Mesodermal cell (in vitro differentiated cells): Measurements from ENCODE around the gene TAAR6.
"Not testable (repeated sequence)": the region's sequence is repeated elsewhere in the genome, so short reads cannot be mapped to it uniquely, and the experiment has no call there.

Source experiments
- H3K27ac ChIP-seq: 2 replicates; pipeline ENCODE4 v1.7.0; 2013; ENCODE audit warnings: mild to moderate bottlenecking, low read depth, low read length, moderate library complexity; ENCODE audit not compliant: severe bottlenecking
- H3K36me3 ChIP-seq: 2 replicates; pipeline ENCODE4 v1.7.1; 2013; ENCODE audit warnings: mild to moderate bottlenecking, low read length, moderate library complexity; ENCODE audit not compliant: control insufficient read depth, insufficient read depth
- H3K4me1 ChIP-seq: one replicate; pipeline ENCODE4 v1.7.1; 2013; ENCODE audit warnings: mild to moderate bottlenecking, low read length; ENCODE audit not compliant: insufficient read depth, control insufficient read depth, poor library complexity, severe bottlenecking
- H3K4me3 ChIP-seq: 2 replicates; pipeline ENCODE4 v1.7.0; 2013; ENCODE audit warnings: low read length, control low read depth, mild to moderate bottlenecking; ENCODE audit not compliant: insufficient read depth, poor library complexity, severe bottlenecking; ENCODE audit errors: extremely low read depth
- H3K9me3 ChIP-seq: 2 replicates; pipeline ENCODE4 v1.7.1; 2013; ENCODE audit warnings: mild to moderate bottlenecking, low read length, moderate library complexity; ENCODE audit not compliant: control insufficient read depth
- WGBS, 2 experiments: methylation state at CpG; one replicate each; pipeline ENCODE4 v1.1.5; 2013; ENCODE audit warnings: missing lambda C conversion rate in 2 of 2; ENCODE audit not compliant: insufficient coverage in 2 of 2; 5-methylcytosine and 5-hydroxymethylcytosine counted together

Gene TAAR6

DNA sequence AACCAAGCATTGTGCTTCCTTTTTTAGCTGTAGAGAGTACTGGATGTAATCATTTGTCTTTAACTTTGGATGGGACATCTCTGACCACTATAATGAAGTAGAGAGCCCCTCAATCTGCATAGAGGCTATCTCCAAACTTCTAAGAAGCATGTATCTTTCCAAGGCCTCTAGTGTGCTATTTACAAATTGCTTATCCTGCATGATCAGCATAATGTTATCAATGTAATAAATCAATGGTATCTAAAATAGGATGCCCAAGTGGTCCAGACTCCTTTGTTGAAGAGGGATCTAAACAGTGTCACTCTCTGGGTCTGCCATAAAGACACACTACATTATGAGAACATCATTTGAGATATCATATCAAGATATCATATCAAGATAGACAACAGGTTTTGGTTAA is 25.3 kb upstream of the TAAR6 start:
- Histone ChIP-seq H3K27ac (no peak overlapping the region), H3K4me1 (peaks cover 10% of the 10 kb centered on the region), H3K36me3 (no peaks in the 10 kb centered on the region), H3K9me3 (no peaks in the 10 kb centered on the region), H3K4me3 (no peak overlapping the region)

GRCh38 chr6:132548746-132549463 is 21.2 kb upstream of the TAAR6 start:
- Histone ChIP-seq H3K27ac (no peak overlapping the region), H3K9me3 (no peaks in the 10 kb centered on the region), H3K4me3 (no peak overlapping the region), H3K4me1 (peaks cover 10% of the 10 kb centered on the region), H3K36me3 (no peaks in the 10 kb centered on the region)
- 84 to 93% methylated on average over 3 to 4 of the region's 4 CpGs for WGBS, 2 experiments

- Histone ChIP-seq H3K9me3 (no peaks in the 10 kb centered on the region), H3K27ac (no peak overlapping the region), H3K36me3 (no peaks in the 10 kb centered on the region), H3K4me3 (no peak overlapping the region), H3K4me1 (peaks cover 10% of the 10 kb centered on the region)
- WGBS, 2 experiments: 63 to 87% methylated on average over 4 of the region's 4 CpGs
Observed at GRCh38 chr6:132551214-132551613, 18.9 kb upstream of the TAAR6 start.

DNA sequence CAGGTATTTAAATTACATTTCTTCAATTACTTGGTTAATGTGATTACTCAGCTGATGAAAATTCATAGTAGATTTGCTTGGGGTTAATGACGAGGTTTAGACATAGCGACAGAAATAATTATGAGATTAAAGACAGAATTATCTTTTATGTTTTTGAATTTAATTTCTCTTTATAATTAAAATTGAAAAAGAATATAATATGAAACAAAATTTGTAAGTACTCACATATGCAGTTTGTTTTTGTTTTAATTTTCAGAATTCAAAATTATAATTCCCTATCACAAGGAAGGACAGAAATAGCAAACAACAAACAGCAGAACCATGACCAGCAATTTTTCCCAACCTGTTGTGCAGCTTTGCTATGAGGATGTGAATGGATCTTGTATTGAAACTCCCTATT is 17.8 kb upstream of the TAAR6 start, which contains the start of gene TAAR8:
Gene TAAR8 (plus strand): TSS at position 301 of the 400 bp plus-strand sequence. CDS start 21 bp downstream, at position 322.
- Histone ChIP-seq H3K9me3 (no peaks in the 10 kb centered on the region), H3K36me3 (no peaks in the 10 kb centered on the region), H3K4me3 (no peak within 1 kb of the TSS), H3K4me1 (peaks cover 10% of the 10 kb centered on the region), H3K27ac (no peak within 1 kb of the TSS)
- no CpG with 5 or more reads among the region's 2 CpGs for WGBS, 2 experiments

- H3K4me3 ChIP-seq, H3K4me1 ChIP-seq, H3K9me3 ChIP-seq, H3K36me3 ChIP-seq, H3K27ac ChIP-seq: not testable (repeated sequence)
- WGBS, 2 experiments: 83% methylated on average over 2 of the region's 3 CpGs; no CpG with 5 or more reads in 1 of the 2 experiments
Observed at GRCh38 chr6:132560087-132560486, 10.0 kb upstream of the TAAR6 start.

DNA sequence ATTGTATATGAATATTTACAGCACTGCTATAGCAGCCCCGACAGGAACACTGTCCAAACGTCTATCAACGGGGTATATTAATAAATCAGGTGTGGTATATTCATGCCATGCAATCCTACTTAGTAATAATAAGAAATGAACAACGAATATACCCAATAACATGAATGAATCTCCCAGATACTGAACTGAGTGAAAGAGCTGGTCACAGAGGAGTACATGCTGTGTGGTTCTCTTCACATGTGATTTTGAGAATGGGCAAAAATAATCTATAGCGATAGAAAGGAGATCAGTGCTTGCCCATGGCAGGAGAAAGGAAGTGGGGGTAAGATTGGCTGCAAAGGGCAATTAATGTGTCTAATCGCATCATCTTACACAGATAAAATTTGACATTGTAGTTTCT is 3.7 kb upstream of the TAAR6 start:
- H3K27ac ChIP-seq: no peak overlapping the region
- WGBS, 2 experiments: no CpG with 5 or more reads among the region's 6 CpGs
- no peak overlapping the region for H3K4me3 ChIP-seq
- H3K36me3 ChIP-seq: no peaks in the 10 kb centered on the region
- no peaks in the 10 kb centered on the region for H3K4me1 ChIP-seq
- H3K9me3 ChIP-seq: no peaks in the 10 kb centered on the region

DNA sequence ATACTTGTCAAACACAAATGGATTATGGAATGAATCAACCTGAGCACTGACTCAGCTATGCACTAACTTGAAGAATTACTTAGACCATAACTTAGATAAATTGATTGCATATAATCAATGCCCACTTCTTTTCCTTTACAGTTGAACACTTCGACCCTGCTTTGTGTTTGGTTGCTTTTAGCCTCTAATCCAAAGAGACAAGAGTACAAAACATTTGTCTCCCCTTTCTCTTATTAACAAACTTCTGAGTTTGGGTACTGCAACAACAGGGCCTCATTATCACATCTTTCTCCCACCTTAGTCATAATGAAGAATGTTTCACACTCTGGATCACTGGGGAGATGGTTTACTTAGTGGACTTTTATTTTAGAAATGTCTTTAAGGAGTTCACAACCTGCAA is 2.6 kb upstream of the TAAR6 start:
- WGBS, 2 experiments: 100% methylated on average over 1 of the region's 1 CpG; no CpG with 5 or more reads in 1 of the 2 experiments
- Histone ChIP-seq H3K4me1 (no peaks in the 10 kb centered on the region), H3K36me3 (no peaks in the 10 kb centered on the region), H3K27ac (no peak overlapping the region), H3K9me3 (no peaks in the 10 kb centered on the region), H3K4me3 (no peak overlapping the region)

DNA sequence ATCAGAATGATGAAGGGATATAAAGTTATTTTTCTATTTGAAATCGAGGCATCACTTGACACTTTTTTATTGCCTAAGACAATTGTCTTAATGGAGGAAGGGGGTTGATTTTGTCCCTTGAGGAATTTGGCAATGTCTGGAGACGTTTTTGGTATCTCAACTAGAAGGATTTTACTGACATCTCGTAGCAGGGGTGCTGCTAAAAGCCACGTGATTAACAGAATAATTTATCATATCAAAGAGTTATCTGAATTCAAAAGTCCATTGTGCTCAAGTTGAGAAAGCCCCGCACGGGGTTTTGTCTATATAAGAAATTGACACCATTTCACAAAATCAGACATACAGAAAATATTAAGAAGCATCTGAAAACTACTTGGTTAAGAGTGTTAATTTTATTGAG is 1.5 kb upstream of the TAAR6 start:
- WGBS, 2 experiments: 88 to 100% methylated on average over 1 to 2 of the region's 6 CpGs
- H3K4me1 ChIP-seq: no peaks in the 10 kb centered on the region
- no peaks in the 10 kb centered on the region for H3K36me3 ChIP-seq
- H3K4me3 ChIP-seq: no peak overlapping the region
- H3K9me3 ChIP-seq: no peaks in the 10 kb centered on the region
- H3K27ac ChIP-seq: no peak overlapping the region

DNA sequence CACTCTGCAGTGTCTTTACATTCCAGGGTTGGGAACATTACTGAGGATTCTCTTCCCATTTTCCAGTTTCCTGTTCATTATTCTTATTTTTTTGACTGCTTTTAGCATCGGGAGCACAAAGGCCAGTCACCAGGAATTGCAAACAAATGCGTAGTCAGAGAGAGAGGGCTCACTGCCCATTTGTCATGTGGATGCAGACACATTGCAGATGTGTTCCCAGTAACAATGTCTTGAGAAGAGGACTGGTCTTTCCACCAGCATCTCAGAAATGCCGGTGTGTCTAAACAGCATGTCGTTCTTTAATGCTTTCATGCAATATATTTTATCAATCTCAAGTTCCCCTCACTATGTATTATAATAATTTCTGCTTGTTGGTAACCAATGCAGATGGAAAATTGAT is 952 bp upstream of the TAAR6 start:
- no peak overlapping the region for H3K27ac ChIP-seq
- no peaks in the 10 kb centered on the region for H3K36me3 ChIP-seq
- no peak overlapping the region for H3K4me3 ChIP-seq
- H3K9me3 ChIP-seq: no peaks in the 10 kb centered on the region
- no peaks in the 10 kb centered on the region for H3K4me1 ChIP-seq
- 47 to 51% methylated on average over 2 of the region's 4 CpGs for WGBS, 2 experiments

DNA sequence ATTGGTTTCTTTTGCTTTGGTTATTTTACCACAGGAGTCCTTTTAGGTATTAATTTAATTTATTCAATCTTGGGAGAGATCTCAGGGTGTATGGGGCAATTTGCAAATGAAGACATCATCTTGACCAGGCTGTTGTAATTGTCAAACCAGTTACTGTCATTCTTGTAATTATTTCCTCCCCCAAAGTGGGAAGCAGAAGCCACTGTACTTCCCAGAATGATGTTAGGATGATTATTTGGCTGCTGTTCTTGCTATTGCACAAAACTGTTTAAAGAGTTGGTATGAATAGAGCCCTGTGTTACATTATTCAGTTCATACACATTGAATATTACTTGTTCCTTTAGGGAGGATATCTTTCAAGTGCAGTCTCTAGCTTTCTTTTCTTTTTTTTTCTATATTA is 1.7 kb downstream of the TAAR6 start:
- H3K4me3 ChIP-seq: no peak overlapping the region
- no peaks in the 10 kb centered on the region for H3K36me3 ChIP-seq

GRCh38 chr6:132584698-132585097 is 14.6 kb downstream of the TAAR6 start:
- WGBS, 2 experiments: no CpG with 5 or more reads among the region's 1 CpG
- Histone ChIP-seq H3K27ac (no peak overlapping the region), H3K4me3 (no peak overlapping the region), H3K4me1 (no peaks in the 10 kb centered on the region), H3K9me3 (no peaks in the 10 kb centered on the region), H3K36me3 (no peaks in the 10 kb centered on the region)

More for the DNA sequence above, 1.7 kb downstream of the TAAR6 start:
- no peaks in the 10 kb centered on the region for H3K4me1 ChIP-seq
- H3K9me3 ChIP-seq: no peaks in the 10 kb centered on the region
- H3K27ac ChIP-seq: no peak overlapping the region
